Activated naive CD8-positive, alpha-beta T cell treated with anti-CD3 and anti-CD28 coated beads for 36 hours (primary cell): ENCODE data around the gene GLRX. TPM values are rescaled to one million over a fixed set of nuclear protein-coding genes. Genes with fewer than 3 reads are reported as not detected.

Experiments used
- DNase-seq: peaks from one replicate; pipeline ENCODE4 v3.0.0; 2021
- H3K27ac Mint-ChIP-seq: one replicate; pipeline ENCODE4 v1.8.0; 2022; ENCODE audit warnings: mild to moderate bottlenecking, moderate library complexity, mixed read lengths
- H3K27me3 Mint-ChIP-seq: one replicate; pipeline ENCODE4 v1.8.0; 2022; ENCODE audit warnings: mild to moderate bottlenecking, mixed read lengths
- H3K36me3 Mint-ChIP-seq: one replicate; pipeline ENCODE4 v1.8.0; 2021; ENCODE audit warnings: mild to moderate bottlenecking, mixed read lengths
- H3K4me1 Mint-ChIP-seq: one replicate; pipeline ENCODE4 v1.8.0; 2021; ENCODE audit warnings: mixed read lengths
- H3K4me3 Mint-ChIP-seq: one replicate; pipeline ENCODE4 v1.8.0; 2022; ENCODE audit warnings: mild to moderate bottlenecking, moderate library complexity, mixed read lengths
- H3K9me3 Mint-ChIP-seq: one replicate; pipeline ENCODE4 v1.8.0; 2022; ENCODE audit warnings: mixed read lengths
- total RNA-seq, 2 experiments: library from RNA; stranded (reverse); gene quantifications; one replicate each; pipeline ENCODE4 v1.2.3, GENCODE V29; 2021

The GLRX gene
- total RNA-seq, 2 experiments from 2014 or later = 26.4 to 29.5 TPM

GRCh38 chr5:95771892-95772291, 50.6 kb downstream of the GLRX start:
- no peak overlapping the region for H3K4me3 Mint-ChIP-seq
- no peaks in the 10 kb centered on the region for H3K4me1 Mint-ChIP-seq
- no peaks in the 10 kb centered on the region for H3K27me3 Mint-ChIP-seq
- no peak for DNase-seq
- H3K27ac Mint-ChIP-seq = no peak overlapping the region
- H3K36me3 Mint-ChIP-seq = no peaks in the 10 kb centered on the region
- H3K9me3 Mint-ChIP-seq = no peaks in the 10 kb centered on the region

DNA sequence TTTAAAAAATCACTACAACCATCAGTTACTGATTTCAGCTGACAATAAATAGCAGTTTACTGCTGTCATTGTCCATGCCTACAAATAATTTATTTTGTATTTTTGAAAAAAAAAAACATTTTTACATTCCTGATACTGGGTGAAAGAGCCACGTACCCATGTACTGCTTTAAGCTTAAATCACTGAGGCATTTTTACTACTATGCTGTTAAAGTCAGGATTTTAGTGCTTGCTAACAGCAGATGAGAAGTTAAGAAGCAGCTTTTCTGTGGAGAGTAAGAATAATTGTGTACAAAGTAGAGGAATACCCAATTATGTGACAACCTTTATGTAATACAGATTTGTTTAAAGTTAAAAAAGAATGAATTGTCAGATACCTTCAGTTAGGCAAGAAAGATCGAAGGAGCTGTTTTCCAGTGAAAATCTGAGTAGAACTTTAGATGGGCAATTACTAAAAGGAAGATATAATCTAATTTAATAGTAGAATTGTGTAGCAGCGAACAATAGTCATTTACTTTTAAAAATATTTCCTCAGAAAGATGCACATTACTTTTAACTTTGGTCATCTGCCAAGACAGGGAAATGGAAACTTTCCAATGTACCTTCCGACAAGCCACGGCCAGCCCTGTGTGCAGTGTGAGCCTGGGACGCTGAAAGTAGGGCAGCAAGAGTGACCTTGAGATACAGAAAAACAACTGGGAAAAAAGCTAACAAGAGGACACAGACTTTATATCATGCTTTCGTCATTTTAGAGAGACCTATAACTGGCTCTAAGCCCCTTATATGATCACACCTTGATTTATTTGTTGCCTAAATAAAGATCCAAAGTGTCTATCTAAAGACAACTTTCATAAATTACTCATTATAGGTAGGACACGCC, 51.5 kb downstream of the GLRX start:
- Mint-ChIP-seq H3K4me1 (no peaks in the 10 kb centered on the region), H3K4me3 (no peak overlapping the region), H3K36me3 (no peaks in the 10 kb centered on the region), H3K9me3 (no peaks in the 10 kb centered on the region), H3K27ac (no peak overlapping the region), H3K27me3 (no peaks in the 10 kb centered on the region)
- no peak for DNase-seq

GRCh38 chr5:95768731-95769130, 53.8 kb downstream of the GLRX start:
- H3K27ac Mint-ChIP-seq = no peak overlapping the region
- H3K36me3 Mint-ChIP-seq = no peaks in the 10 kb centered on the region
- no peak overlapping the region for H3K4me3 Mint-ChIP-seq
- no peak for DNase-seq
- no peaks in the 10 kb centered on the region for H3K9me3 Mint-ChIP-seq
- no peaks in the 10 kb centered on the region for H3K27me3 Mint-ChIP-seq
- no peaks in the 10 kb centered on the region for H3K4me1 Mint-ChIP-seq

GRCh38 chr5:95763941-95764340, 58.6 kb downstream of the GLRX start:
- Mint-ChIP-seq H3K4me1 (peaks cover 23% of the 10 kb centered on the region), H3K9me3 (no peaks in the 10 kb centered on the region), H3K36me3 (no peaks in the 10 kb centered on the region), H3K27ac (no peak overlapping the region), H3K27me3 (no peaks in the 10 kb centered on the region), H3K4me3 (no peak overlapping the region)
- DNase-seq = no peak

Other genes with a start within 250 kb of the GLRX start
- gene GPR150, start 202.6 kb downstream of the GLRX start, total RNA-seq = under 1 TPM; 0.34 to 0.52 TPM
- 1 to 10 TPM; 6.1 to 6.2 TPM for gene RFESD, start 175.9 kb downstream of the GLRX start, total RNA-seq
- not detected for gene SPATA9, start 139.7 kb downstream of the GLRX start, total RNA-seq
- under 1 TPM; 0.52 to 0.78 TPM for gene RHOBTB3, start 91.4 kb downstream of the GLRX start, total RNA-seq
- gene ELL2, start 139.1 kb upstream of the GLRX start, total RNA-seq = 10 to 100 TPM; 41.9 to 45.6 TPM